HEK293 (cell line): ENCODE data around the gene ALG10.

Experiments used
- IKZF3 ChIP-seq: fragments of 450-650 bp; IDR thresholded peaks from 2 replicates; pipeline ENCODE4 v1.5.0; 2018; ENCODE audit warnings: missing biosample characterization, mild to moderate bottlenecking, missing genetic modification characterization, moderate library complexity
- RBAK ChIP-seq: fragments of 450-650 bp; formaldehyde crosslinking; IDR thresholded peaks from 2 replicates; pipeline ENCODE4 v1.5.1; 2016; ENCODE audit warnings: missing biosample characterization, missing genetic modification characterization
- TSHZ1 ChIP-seq: fragments of 450-650 bp; formaldehyde crosslinking; IDR thresholded peaks from 2 replicates; pipeline ENCODE4 v1.5.1; 2016; ENCODE audit warnings: missing biosample characterization, missing genetic modification characterization, borderline replicate concordance
- ZBTB10 ChIP-seq: fragments of 450-650 bp; formaldehyde crosslinking; IDR thresholded peaks from 2 replicates; pipeline ENCODE4 v1.5.1; 2016; ENCODE audit warnings: missing biosample characterization, missing genetic modification characterization
- ZBTB17 ChIP-seq: fragments of 450-650 bp; formaldehyde crosslinking; IDR thresholded peaks from 2 replicates; pipeline ENCODE4 v1.5.1; 2016; ENCODE audit warnings: missing biosample characterization, missing genetic modification characterization
- ZFHX2 ChIP-seq: fragments of 450-650 bp; formaldehyde crosslinking; conservative IDR thresholded peaks from 2 replicates; pipeline ENCODE4 v1.5.1; 2016; ENCODE audit warnings: missing biosample characterization, missing genetic modification characterization
- ZFP69B ChIP-seq: fragments of 450-650 bp; formaldehyde crosslinking; IDR thresholded peaks from 2 replicates; pipeline ENCODE4 v1.5.1; 2016; ENCODE audit warnings: missing biosample characterization, missing genetic modification characterization
- ZNF112 ChIP-seq: fragments of 450-650 bp; formaldehyde crosslinking; IDR thresholded peaks from 2 replicates; pipeline ENCODE4 v1.5.0; 2017; ENCODE audit warnings: missing biosample characterization, missing genetic modification characterization
- ZNF114 ChIP-seq: fragments of 450-650 bp; formaldehyde crosslinking; IDR thresholded peaks from 2 replicates; pipeline ENCODE4 v1.5.0; 2017; ENCODE audit warnings: missing biosample characterization, missing genetic modification characterization
- ZNF133 ChIP-seq: fragments of 450-650 bp; formaldehyde crosslinking; IDR thresholded peaks from 2 replicates; pipeline ENCODE4 v1.5.1; 2016; ENCODE audit warnings: missing biosample characterization, missing genetic modification characterization
- ZNF140 ChIP-seq: fragments of 450-650 bp; formaldehyde crosslinking; IDR thresholded peaks from 2 replicates; pipeline ENCODE4 v1.5.1; 2016; ENCODE audit warnings: missing biosample characterization, missing genetic modification characterization
- ZNF157 ChIP-seq: fragments of 450-650 bp; formaldehyde crosslinking; IDR thresholded peaks from 2 replicates; pipeline ENCODE4 v1.5.1; 2016; ENCODE audit warnings: missing biosample characterization, missing genetic modification characterization
- ZNF19 ChIP-seq: fragments of 450-650 bp; formaldehyde crosslinking; IDR thresholded peaks from 2 replicates; pipeline ENCODE4; 2016; ENCODE audit warnings: missing biosample characterization, missing genetic modification characterization, low read depth
- ZNF211 ChIP-seq: fragments of 450-650 bp; formaldehyde crosslinking; IDR thresholded peaks from 2 replicates; pipeline ENCODE4 v1.5.1; 2016; ENCODE audit warnings: low read depth, missing biosample characterization, missing genetic modification characterization
- ZNF23 ChIP-seq: fragments of 450-650 bp; formaldehyde crosslinking; IDR thresholded peaks from 2 replicates; pipeline ENCODE4 v1.5.1; 2016; ENCODE audit warnings: missing biosample characterization, missing genetic modification characterization, borderline replicate concordance
- ZNF266 ChIP-seq: fragments of 450-650 bp; formaldehyde crosslinking; IDR thresholded peaks from 2 replicates; pipeline ENCODE4 v1.5.1; 2016; ENCODE audit warnings: missing biosample characterization, missing genetic modification characterization, low read depth
- ZNF274 ChIP-seq, 2 experiments: fragments of 200-500 bp in 1 of 2; fragments of 450-650 bp in 1 of 2; sonication (Bioruptor generic) in 1 of 2; formaldehyde crosslinking in 1 of 2; IDR thresholded peaks; 2 replicates each; pipeline versions ENCODE4 v1.5.1 to v1.6.1; 2014 to 2016; ENCODE audit warnings: borderline replicate concordance in 1 of 2, inconsistent platforms in 1 of 2, low read length in 1 of 2, missing biosample characterization in 1 of 2, missing genetic modification characterization in 1 of 2
- ZNF280C ChIP-seq: fragments of 450-650 bp; formaldehyde crosslinking; IDR thresholded peaks from 2 replicates; pipeline ENCODE4 v1.5.1; 2016; ENCODE audit warnings: missing biosample characterization, missing genetic modification characterization
- ZNF350 ChIP-seq: fragments of 450-650 bp; formaldehyde crosslinking; IDR thresholded peaks from 2 replicates; pipeline ENCODE4 v1.5.0; 2017; ENCODE audit warnings: missing biosample characterization, mild to moderate bottlenecking, missing genetic modification characterization
- ZNF423 ChIP-seq: fragments of 450-650 bp; formaldehyde crosslinking; IDR thresholded peaks from 2 replicates; pipeline ENCODE4 v1.5.1; 2016; ENCODE audit warnings: missing biosample characterization, missing genetic modification characterization
- ZNF529 ChIP-seq: fragments of 450-650 bp; formaldehyde crosslinking; IDR thresholded peaks from 2 replicates; pipeline ENCODE4 v1.5.1; 2017; ENCODE audit warnings: missing genetic modification characterization, missing biosample characterization; ENCODE audit not compliant: insufficient replicate concordance
- ZNF561 ChIP-seq: fragments of 450-650 bp; IDR thresholded peaks from 2 replicates; pipeline ENCODE4 v1.5.1; 2018; ENCODE audit warnings: missing biosample characterization, missing genetic modification characterization, borderline replicate concordance
- ZNF571 ChIP-seq: fragments of 450-650 bp; formaldehyde crosslinking; IDR thresholded peaks from 2 replicates; pipeline ENCODE4 v1.5.0; 2017; ENCODE audit warnings: missing biosample characterization, missing genetic modification characterization
- ZNF580 ChIP-seq: fragments of 450-650 bp; formaldehyde crosslinking; IDR thresholded peaks from 2 replicates; pipeline ENCODE4 v1.5.1; 2016; ENCODE audit warnings: missing biosample characterization, missing genetic modification characterization
- ZNF596 ChIP-seq: fragments of 450-650 bp; IDR thresholded peaks from 2 replicates; pipeline ENCODE4 v1.5.0; 2018; ENCODE audit warnings: missing biosample characterization, mild to moderate bottlenecking, missing genetic modification characterization, moderate library complexity
- ZNF624 ChIP-seq: fragments of 450-650 bp; formaldehyde crosslinking; IDR thresholded peaks from 2 replicates; pipeline ENCODE4 v1.5.1; 2017; ENCODE audit warnings: missing biosample characterization, missing genetic modification characterization
- ZNF660 ChIP-seq: fragments of 450-650 bp; IDR thresholded peaks from 2 replicates; pipeline ENCODE4 v1.5.1; 2018; ENCODE audit warnings: missing biosample characterization, mild to moderate bottlenecking, missing genetic modification characterization
- ZNF692 ChIP-seq: fragments of 450-650 bp; formaldehyde crosslinking; IDR thresholded peaks from 2 replicates; pipeline ENCODE4 v1.5.1; 2016; ENCODE audit warnings: missing biosample characterization, missing genetic modification characterization
- ZNF776 ChIP-seq: fragments of 450-650 bp; formaldehyde crosslinking; IDR thresholded peaks from 2 replicates; pipeline ENCODE4 v1.5.0; 2017; ENCODE audit warnings: missing biosample characterization, missing genetic modification characterization, borderline replicate concordance
- ZNF777 ChIP-seq: fragments of 450-650 bp; formaldehyde crosslinking; IDR thresholded peaks from 2 replicates; pipeline ENCODE4 v1.5.1; 2017; ENCODE audit warnings: missing biosample characterization, missing genetic modification characterization, borderline replicate concordance

ALG10 gene

GRCh38 chr12:34022079-34022830 lies at the start of gene ALG10 (continued):
- TF ChIP-seq ZNF776 (tag by site-specific recombination) = no peak
- no peak for TF ChIP-seq ZNF777 (tag by site-specific recombination)
- peak; percentile 83 for TF ChIP-seq ZNF660 (tag by site-specific recombination)
- no peak for TF ChIP-seq TSHZ1
- no peak for TF ChIP-seq ZNF350
- TF ChIP-seq RBAK (tag by site-specific recombination) = no peak
- no peak for TF ChIP-seq ZNF114
- TF ChIP-seq ZNF157 = no peak
- no peak for TF ChIP-seq ZNF280C
- peak; percentile 44 for TF ChIP-seq ZBTB17 (tag by site-specific recombination)
- TF ChIP-seq ZNF624 (tag by site-specific recombination) = no peak
- TF ChIP-seq ZNF112 (tag by site-specific recombination) = no peak
- TF ChIP-seq ZNF133 (tag by site-specific recombination) = no peak
- 0 out of 2 replicates have a peak, but pooled peaks have one; percentile 14 for TF ChIP-seq IKZF3 (tag by site-specific recombination)
- no peak for TF ChIP-seq ZNF423 (tag by site-specific recombination)
- no peak for TF ChIP-seq ZNF596 (tag by site-specific recombination)
- TF ChIP-seq ZNF266 (tag by site-specific recombination) = no peak
- TF ChIP-seq ZNF692 (tag by site-specific recombination) = no peak
- no peak for TF ChIP-seq ZFHX2 (tag by site-specific recombination)
- TF ChIP-seq ZNF571 (tag by site-specific recombination) = no peak
- TF ChIP-seq ZNF140 (tag by site-specific recombination) = no peak
- TF ChIP-seq ZNF580 = peak; percentile 97
- no peak for TF ChIP-seq ZNF561 (tag by site-specific recombination)
- TF ChIP-seq ZNF19 = no peak
- no peak for TF ChIP-seq ZNF23 (tag by site-specific recombination)
- no peak for TF ChIP-seq ZBTB10 (tag by site-specific recombination)
- TF ChIP-seq ZNF211 (tag by site-specific recombination) = no peak
- TF ChIP-seq ZFP69B (tag by site-specific recombination) = peak; percentile 48; the same call in 1 of the 2 replicates
- no peak for TF ChIP-seq ZNF529 (tag by site-specific recombination)
- TF ChIP-seq ZNF274 (IDR thresholded peaks at IDR 0.05; ENCODE audit: low read length) = no peak
- no peak for TF ChIP-seq ZNF274 (tag by site-specific recombination; IDR thresholded peaks at IDR 0.05; ENCODE audit: borderline replicate concordance)
